ENCODE measurements around the gene PIK3C2G. TPM values are rescaled to one million over a fixed set of nuclear protein-coding genes. Genes with fewer than 3 reads are reported as not detected.

Gene PIK3C2G
- total RNA-seq, 2 experiments from 2014 or later: not detected

- H3K36me3 Mint-ChIP-seq (ENCODE audit: low read depth): no peaks in the 10 kb centered on the region
- no peak overlapping the region for H3K4me3 Mint-ChIP-seq
- no peaks in the 10 kb centered on the region for H3K27me3 Mint-ChIP-seq
- DNase-seq: no peak
- ChIA-PET POLR2A (no interaction called here), CTCF (no interaction called here)
- H3K4me1 Mint-ChIP-seq: no peaks in the 10 kb centered on the region
- H3K9me3 Mint-ChIP-seq: peaks cover 3% of the 10 kb centered on the region
- H3K27ac Mint-ChIP-seq: no peak overlapping the region
Observed at GRCh38 chr12:18696971-18697602, 435.8 kb downstream of the PIK3C2G start.

Other genes starting within 250 kb of the PIK3C2G start
- not detected for gene RERGL, start 171.3 kb upstream of the PIK3C2G start, total RNA-seq